Type B pancreatic cell (in vitro differentiated cells): ENCODE results near the gene FGD6. TPM values are rescaled to one million over a fixed set of nuclear protein-coding genes. Genes with fewer than 3 reads are reported as not detected.
"Not testable (repeated sequence)": the region's sequence is repeated elsewhere in the genome, so short reads cannot be mapped to it uniquely, and the experiment has no call there.

ENCODE experiments used
- DNase-seq: peaks from one replicate; pipeline ENCODE4 v3.0.0; 2021; ENCODE audit warnings: mixed read lengths; ENCODE audit not compliant: unreplicated experiment; ENCODE audit errors: extremely low spot score
- H3K27ac Mint-ChIP-seq: 2 replicates; pipeline ENCODE4 v1.8.0; 2021; ENCODE audit warnings: mild to moderate bottlenecking, mixed read lengths
- H3K27me3 Mint-ChIP-seq: 2 replicates; pipeline ENCODE4 v1.8.0; 2021; ENCODE audit warnings: mixed read lengths
- H3K36me3 Mint-ChIP-seq: 2 replicates; pipeline ENCODE4 v1.8.0; 2021; ENCODE audit warnings: mixed read lengths
- H3K4me1 Mint-ChIP-seq: one replicate; pipeline ENCODE4 v1.8.0; 2021; ENCODE audit warnings: mixed read lengths; ENCODE audit not compliant: unreplicated experiment
- H3K4me3 Mint-ChIP-seq: 2 replicates; pipeline ENCODE4 v1.8.0; 2021; ENCODE audit warnings: mild to moderate bottlenecking, mixed read lengths
- H3K9me3 Mint-ChIP-seq: 2 replicates; pipeline ENCODE4 v1.8.0; 2021; ENCODE audit warnings: mixed read lengths
- total RNA-seq: library from RNA; stranded (reverse); gene quantifications from 2 replicates; pipeline ENCODE4 v1.2.1, GENCODE V29; 2021; ENCODE audit warnings: low replicate concordance
- TF ChIP-seq, protein P1 (sequence below): fragments of 200-600 bp; sonication (generic); conservative IDR thresholded peaks from 2 replicates; pipeline ENCODE4 v1.5.0; 2021; ENCODE audit warnings: antibody characterized with exemption, mild to moderate bottlenecking

Gene FGD6
- total RNA-seq, 1 donor from 2014 or later, result 27.5 TPM

GRCh38 chr12:95104919-95105452 lies 112.3 kb downstream of the FGD6 start:
- no peak overlapping the region for H3K4me3 Mint-ChIP-seq
- H3K27me3 Mint-ChIP-seq, result no peaks in the 10 kb centered on the region
- H3K36me3 Mint-ChIP-seq, result peaks cover 38% of the 10 kb centered on the region
- no peak for DNase-seq
- H3K27ac Mint-ChIP-seq, result no peak overlapping the region
- TF ChIP-seq, protein P1, sequence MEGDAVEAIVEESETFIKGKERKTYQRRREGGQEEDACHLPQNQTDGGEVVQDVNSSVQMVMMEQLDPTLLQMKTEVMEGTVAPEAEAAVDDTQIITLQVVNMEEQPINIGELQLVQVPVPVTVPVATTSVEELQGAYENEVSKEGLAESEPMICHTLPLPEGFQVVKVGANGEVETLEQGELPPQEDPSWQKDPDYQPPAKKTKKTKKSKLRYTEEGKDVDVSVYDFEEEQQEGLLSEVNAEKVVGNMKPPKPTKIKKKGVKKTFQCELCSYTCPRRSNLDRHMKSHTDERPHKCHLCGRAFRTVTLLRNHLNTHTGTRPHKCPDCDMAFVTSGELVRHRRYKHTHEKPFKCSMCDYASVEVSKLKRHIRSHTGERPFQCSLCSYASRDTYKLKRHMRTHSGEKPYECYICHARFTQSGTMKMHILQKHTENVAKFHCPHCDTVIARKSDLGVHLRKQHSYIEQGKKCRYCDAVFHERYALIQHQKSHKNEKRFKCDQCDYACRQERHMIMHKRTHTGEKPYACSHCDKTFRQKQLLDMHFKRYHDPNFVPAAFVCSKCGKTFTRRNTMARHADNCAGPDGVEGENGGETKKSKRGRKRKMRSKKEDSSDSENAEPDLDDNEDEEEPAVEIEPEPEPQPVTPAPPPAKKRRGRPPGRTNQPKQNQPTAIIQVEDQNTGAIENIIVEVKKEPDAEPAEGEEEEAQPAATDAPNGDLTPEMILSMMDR, result no peak
- H3K9me3 Mint-ChIP-seq, result no peaks in the 10 kb centered on the region
- H3K4me1 Mint-ChIP-seq, result peaks cover 9% of the 10 kb centered on the region

GRCh38 chr12:95102916-95103671 lies 114.2 kb downstream of the FGD6 start:
- Mint-ChIP-seq H3K27me3 (no peaks in the 10 kb centered on the region), H3K9me3 (no peaks in the 10 kb centered on the region), H3K27ac (no peak overlapping the region), H3K36me3 (peaks cover 43% of the 10 kb centered on the region), H3K4me3 (no peak overlapping the region), H3K4me1 (peaks cover 14% of the 10 kb centered on the region)
- DNase-seq, result no peak
- TF ChIP-seq, protein P1, result no peak

DNA sequence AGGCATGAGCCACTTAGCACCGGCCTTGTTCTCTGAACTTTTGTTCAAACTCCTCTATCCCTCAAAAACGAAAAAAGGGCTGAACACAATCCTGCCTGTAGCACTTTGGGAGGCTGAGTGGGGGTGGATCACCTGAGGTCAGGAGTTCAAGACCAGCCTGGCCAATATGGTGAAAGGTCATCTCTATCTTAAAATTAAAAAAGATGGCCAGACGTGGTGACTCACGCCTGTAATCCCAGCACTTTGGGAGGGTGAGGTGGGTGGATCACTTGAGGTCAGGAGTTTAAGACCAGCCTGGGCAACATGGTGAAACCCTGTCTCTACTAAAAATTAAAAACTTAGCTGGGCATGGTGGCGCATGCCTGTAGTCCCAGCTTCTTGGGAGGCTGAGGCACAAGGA lies 115.3 kb downstream of the FGD6 start:
- not testable (repeated sequence) for DNase-seq, H3K9me3 Mint-ChIP-seq, H3K27ac Mint-ChIP-seq, H3K27me3 Mint-ChIP-seq, H3K4me3 Mint-ChIP-seq
- Mint-ChIP-seq H3K36me3 (peaks cover 38% of the 10 kb centered on the region), H3K4me1 (peaks cover 18% of the 10 kb centered on the region)

- DNase-seq, result no peak
- no peak overlapping the region for H3K27ac Mint-ChIP-seq
- no peak overlapping the region for H3K4me3 Mint-ChIP-seq
- no peaks in the 10 kb centered on the region for H3K9me3 Mint-ChIP-seq
- TF ChIP-seq, protein P1, result no peak
- no peaks in the 10 kb centered on the region for H3K27me3 Mint-ChIP-seq
- H3K36me3 Mint-ChIP-seq, result peaks cover 38% of the 10 kb centered on the region
- peaks cover 23% of the 10 kb centered on the region for H3K4me1 Mint-ChIP-seq
Observed at GRCh38 chr12:95100264-95101190, 116.7 kb downstream of the FGD6 start.

GRCh38 chr12:95099270-95099790 lies 117.9 kb downstream of the FGD6 start:
- H3K27ac Mint-ChIP-seq, result no peak overlapping the region
- H3K36me3 Mint-ChIP-seq, result peaks cover 33% of the 10 kb centered on the region
- H3K4me1 Mint-ChIP-seq, result peaks cover 28% of the 10 kb centered on the region
- TF ChIP-seq, protein P1, result no peak
- no peak for DNase-seq
- H3K27me3 Mint-ChIP-seq, result no peaks in the 10 kb centered on the region
- H3K9me3 Mint-ChIP-seq, result no peaks in the 10 kb centered on the region
- H3K4me3 Mint-ChIP-seq, result no peak overlapping the region
